SIG-M5 treated with dmso at 0.1 percent for 504 hours (cell line): ENCODE results near the gene PPARG.
A peak's percentile ranks its signal among the peaks of the same experiment; 100 is the strongest.
"Not testable (repeated sequence)": the region's sequence is repeated elsewhere in the genome, so short reads cannot be mapped to it uniquely, and the experiment has no call there.

Experiments used
- DNase-seq: peaks from one replicate; lab custom pipeline; 2025; ENCODE audit not compliant: unreplicated experiment; lab: John Stamatoyannopoulos, UW

Gene PPARG

DNA sequence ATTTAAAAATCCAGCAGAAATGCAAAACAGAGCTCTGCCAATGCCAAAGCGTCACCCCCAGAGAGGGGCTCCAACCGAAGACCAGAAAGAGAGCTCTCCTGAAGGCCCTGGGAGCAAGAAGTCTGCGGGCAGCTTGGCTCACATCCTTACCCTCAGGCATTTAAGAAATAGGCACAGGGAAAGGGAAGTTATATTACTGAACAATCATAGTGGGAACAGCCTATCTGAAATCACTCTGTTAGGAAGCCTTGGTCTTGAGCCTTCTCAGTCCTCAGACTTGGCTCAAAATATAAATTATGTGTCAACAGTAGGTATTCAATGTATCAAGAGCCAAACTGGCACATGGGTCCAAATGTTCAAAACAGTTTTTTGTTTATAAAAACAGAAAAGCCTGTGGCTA, 10.3 kb upstream of the PPARG start:
- DNase-seq = peak; percentile 9

DNA sequence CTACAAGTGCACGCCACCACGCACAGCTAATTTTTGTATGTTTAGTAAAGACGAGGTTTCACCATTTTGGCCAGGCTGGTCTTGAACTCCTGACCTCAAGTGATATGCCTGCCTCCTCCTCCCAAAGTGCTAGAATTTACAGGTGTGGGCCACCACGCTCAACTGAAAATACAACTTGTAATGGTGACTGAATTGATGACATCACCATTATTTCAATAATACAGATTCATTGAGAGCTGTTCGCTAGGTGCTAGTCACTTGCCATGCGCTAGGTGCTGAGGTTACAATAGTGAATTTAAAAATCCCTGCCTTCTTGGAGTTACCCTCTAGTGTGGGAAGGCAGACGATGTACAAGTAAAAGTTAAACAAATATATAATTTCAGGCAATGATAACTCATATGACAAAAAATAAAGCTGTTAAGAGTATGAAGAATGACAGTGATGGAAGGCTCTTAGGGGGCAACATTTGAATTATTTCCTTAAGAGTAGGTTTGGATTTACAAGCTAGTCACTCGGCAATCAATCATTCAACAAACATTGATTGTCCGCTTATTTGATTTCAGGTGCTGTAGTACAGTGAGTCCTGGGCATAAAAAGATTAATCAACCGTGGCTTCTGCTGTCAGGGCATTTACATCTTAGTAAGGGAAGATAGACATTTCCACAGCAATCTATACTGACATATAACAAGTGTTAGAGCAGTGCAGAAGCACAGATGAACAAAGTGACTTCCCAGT, 9.1 kb upstream of the PPARG start:
- DNase-seq = no peak

DNA sequence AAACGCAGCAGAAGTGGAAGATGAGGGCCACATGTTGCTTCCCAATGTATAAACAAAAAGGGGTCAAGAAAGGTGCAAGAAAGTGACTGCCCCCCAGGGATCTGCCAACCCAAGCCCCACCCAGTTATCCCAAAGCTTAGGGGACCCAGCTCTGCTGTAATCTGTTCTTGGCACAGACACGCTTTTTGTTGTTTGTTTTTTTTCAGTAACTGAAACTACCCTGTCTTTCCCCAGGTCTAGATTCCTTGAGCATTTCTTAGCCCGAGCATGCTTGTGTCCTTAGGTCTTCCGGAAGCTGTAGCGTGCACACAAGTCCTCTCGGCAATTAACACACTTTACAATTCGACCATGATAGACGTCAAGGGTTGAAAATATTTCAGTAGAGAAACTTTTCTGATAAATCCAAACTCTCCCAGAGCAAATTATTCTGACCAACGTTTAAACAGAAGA, 8.5 kb upstream of the PPARG start:
- DNase-seq = no peak

DNA sequence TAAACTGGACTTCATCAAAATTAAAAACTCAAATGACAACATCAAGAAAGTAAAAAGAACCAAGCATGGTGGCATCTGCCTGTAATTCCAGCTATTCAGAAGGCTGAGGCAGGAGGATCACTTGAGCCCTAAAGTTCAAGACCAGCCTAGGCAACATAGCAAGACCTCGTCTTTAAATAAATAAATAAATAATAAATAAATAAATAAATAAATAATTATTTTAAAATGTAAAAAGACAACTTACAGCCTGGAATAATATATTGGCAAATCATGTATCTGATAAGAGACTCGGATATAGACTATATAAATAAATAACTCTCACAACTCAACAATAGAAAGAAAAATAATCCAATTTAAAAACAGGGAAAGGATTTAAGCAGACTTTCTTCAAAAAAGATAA, 4.3 kb upstream of the PPARG start:
- no peak for DNase-seq

- no peak for DNase-seq
Measured at GRCh38 chr3:12285003-12285555, 3.8 kb upstream of the PPARG start.

- DNase-seq = not testable (repeated sequence)
Measured at GRCh38 chr3:12285779-12286178, 3.1 kb upstream of the PPARG start.

- no peak for DNase-seq
Measured at GRCh38 chr3:12286504-12286903, 2.4 kb upstream of the PPARG start.

GRCh38 chr3:12286927-12287726, 1.7 kb upstream of the PPARG start:
- no peak for DNase-seq

- DNase-seq = peak; percentile 18
Measured at GRCh38 chr3:12287727-12288181, 1.1 kb upstream of the PPARG start.

GRCh38 chr3:12289524-12289923, 654 bp downstream of the PPARG start:
- no peak for DNase-seq

DNA sequence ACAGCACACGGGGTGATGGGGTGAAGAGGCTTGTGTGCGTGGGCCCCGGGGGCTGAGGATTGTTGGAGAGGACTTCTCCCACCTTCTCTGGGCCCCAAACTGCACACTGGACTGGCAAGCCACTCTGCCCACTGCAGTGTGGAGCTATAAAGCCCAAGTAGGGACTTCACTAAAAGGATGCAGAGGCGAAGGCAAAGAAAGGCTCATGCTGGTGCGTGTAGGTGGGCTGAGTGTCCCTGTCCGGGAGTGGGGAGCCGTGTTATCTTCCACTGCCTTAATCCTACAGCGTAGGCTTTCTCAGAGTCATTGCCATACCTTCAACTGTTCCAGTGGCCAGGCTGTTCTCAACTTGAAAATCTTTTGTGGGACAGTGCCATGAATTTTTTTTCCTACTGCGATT, 3.9 kb downstream of the PPARG start:
- DNase-seq = no peak

- no peak for DNase-seq
Measured at GRCh38 chr3:12294885-12295580, 6.2 kb downstream of the PPARG start.

GRCh38 chr3:12296511-12296910, 7.6 kb downstream of the PPARG start:
- DNase-seq = no peak

DNA sequence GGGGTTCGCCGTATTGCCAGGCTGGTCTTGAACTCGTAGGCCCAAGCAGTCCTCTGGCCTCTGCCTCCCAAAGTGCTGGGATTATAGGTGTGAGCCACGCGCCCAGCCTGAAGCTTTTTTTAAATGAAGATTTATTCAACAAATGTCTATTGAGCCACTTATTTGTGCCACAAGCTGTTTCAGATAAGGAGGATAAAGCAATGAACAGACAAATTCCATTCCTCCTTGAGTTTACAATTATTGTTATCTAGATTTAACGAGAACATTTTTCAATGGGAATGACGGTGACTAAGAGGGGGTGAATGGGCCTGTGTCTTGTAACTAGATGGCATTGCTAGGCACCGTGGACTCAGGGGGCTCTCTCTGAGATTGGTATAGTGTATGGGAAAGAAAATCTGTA, 10.2 kb downstream of the PPARG start:
- no peak for DNase-seq

DNA sequence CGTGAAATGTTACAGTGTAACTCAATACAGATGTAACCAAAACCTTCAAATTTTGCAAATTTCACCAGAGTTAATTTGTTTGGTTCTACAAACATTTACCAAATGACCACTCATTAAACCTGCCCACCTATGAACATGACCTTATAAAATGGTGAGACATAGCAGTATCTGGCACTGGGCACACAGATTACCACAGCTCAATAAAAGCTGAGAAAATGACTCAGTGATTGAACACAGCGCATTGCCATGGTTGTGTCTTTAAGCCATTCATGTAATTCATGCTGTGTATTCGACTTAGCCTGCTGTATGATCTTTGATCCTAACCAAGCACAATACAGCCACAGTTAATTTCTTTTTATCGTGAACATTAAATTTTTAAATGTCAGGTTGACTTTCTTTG, 11.3 kb downstream of the PPARG start:
- no peak for DNase-seq

GRCh38 chr3:12301031-12301430, 12.2 kb downstream of the PPARG start:
- peak; percentile 23 for DNase-seq

- no peak for DNase-seq
Measured at GRCh38 chr3:12301513-12301912, 12.6 kb downstream of the PPARG start.

DNA sequence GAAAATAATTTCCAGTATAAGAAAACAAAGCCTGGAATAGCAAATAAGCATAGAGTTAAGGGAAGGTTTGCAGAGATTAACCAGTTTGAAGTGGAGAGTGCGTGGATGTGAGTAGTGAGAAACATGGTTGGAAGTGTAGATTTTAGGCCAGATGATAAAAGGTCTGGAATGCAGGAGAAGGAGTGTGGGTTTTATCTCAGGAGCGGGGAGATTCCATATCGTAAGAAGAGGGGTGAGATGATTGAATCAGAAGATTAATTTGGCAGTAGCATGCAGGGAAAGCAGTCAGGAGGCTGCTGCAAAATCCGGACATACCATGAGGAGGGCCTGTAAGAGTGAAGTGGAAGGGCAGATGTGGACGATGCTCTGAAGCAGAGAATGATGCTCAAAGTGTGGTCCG, 13.7 kb downstream of the PPARG start:
- DNase-seq = no peak

DNA sequence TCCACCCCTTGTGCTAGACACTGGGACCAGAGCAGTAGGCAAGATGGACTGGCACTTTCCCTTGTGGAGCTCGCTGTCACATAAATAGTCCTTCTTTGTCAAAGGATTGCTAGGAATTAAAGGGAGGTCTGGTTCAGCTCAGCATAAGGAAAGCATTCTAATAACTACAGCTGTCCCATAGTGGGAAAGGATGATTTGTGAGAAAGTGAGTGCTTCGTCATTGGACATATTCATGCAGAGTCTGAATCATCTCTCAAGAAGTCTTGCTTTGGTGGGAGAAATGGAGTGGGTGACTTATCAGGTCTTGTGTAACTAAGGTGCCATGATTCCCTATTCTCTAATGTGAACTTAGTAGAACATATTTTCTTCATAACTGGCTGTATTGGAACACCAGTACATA, 14.7 kb downstream of the PPARG start:
- peak; percentile 61 for DNase-seq

DNA sequence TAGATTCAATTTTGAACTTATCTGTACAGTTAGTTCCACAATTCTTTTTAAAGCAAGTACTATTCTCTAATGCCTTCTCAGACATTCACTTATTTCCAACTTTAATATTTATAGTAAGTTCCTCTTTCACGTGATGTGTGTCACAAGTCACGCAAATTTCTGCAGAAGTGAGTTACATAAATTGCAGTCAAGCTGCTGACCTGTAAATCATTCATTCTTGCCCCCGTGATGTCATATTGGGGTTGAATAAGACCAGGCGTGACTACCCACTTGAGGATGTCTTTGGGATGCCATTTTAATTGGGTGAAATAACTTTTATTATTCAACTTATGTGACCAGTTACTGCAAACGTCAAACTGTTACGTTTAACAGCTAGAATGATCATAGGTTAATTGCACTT, 15.1 kb downstream of the PPARG start:
- peak; percentile 57 for DNase-seq

DNA sequence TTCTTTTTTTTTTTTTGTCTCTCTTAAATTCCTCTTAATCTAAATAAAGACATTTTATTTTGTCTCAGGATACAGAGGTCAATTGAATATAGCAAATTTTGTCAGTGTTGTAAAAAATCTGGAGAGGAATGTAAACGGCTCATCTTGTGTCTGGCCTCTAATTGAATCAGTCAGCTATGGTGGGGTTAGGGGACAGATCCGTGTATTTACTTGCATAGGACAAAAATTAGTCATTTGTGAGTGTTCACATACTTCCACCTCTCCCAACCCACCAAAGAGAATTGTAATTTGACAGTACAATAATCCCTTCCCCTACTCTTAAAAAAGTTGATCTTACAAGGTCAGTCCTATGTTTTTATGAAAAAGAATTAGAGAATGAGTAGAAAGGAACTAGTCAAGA, 18.3 kb downstream of the PPARG start:
- DNase-seq = no peak
